Measurements from ENCODE around the gene FAM89A. TPM values are rescaled to one million over a fixed set of nuclear protein-coding genes. Genes with fewer than 3 reads are reported as not detected.

Gene FAM89A
- polyA plus RNA-seq, 1 of the 3 experiments (the other 2 are of a cell fraction): 2.7 TPM

DNA sequence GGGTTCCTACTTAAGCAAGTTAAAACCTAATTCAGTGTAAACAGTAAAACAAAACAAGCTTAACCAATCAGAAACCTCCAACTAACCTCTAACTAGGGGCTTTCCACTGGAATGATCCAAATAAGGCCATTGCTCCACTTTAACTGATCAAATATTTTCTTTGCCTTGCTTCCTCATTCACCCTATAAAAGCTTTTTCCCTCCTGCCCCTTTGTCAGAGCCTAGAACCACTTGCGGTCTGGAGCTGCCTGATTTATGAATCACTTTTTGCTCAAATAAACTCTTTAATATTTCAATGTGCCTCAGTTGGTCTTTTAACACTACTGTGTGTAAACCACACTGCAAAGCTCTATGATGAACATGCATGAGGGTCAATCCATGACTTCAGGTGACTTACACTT lies 4.5 kb upstream of the FAM89A start:
- no peaks in the 10 kb centered on the region for H3F3A ChIP-seq (replicated peaks; ENCODE audit: insufficient read depth)
- H3K79me2 ChIP-seq (ENCODE audit: insufficient read depth): no peaks in the 10 kb centered on the region
- ChIA-PET POLR2A (no interaction called here), CTCF (interaction anchor here (1.0 to 1.4 kb wide), 2 partner anchors 9 to 19 kb away, joined by 3 read pairs; no protein-coding TSS in a partner anchor)
- H3K27ac ChIP-seq (ENCODE audit: low read depth in 2 of 2, low read length in 1 of 2): no peak overlapping the region
- H3K4me1 ChIP-seq (ENCODE audit: control insufficient read depth in 1 of 2, insufficient read depth in 2 of 2, low read depth in 1 of 2, low read length in 1 of 2): peaks cover 0 to 2% of the 10 kb centered on the region in 2 experiments; a peak in 1 of 4 replicates
- H3K27me3 ChIP-seq (ENCODE audit: insufficient read depth): peaks cover 7% of the 10 kb centered on the region
- H3K4me2 ChIP-seq: no peak overlapping the region
- H3K4me3 ChIP-seq (ENCODE audit: low read depth in 2 of 2, low read length in 1 of 2): no peak overlapping the region
- no peak overlapping the region for H3K9ac ChIP-seq
- H4K20me1 ChIP-seq (ENCODE audit: insufficient read depth): no peaks in the 10 kb centered on the region
- no peak overlapping the region for H2AFZ ChIP-seq (ENCODE audit: low read depth)
- no peaks in the 10 kb centered on the region for H3K9me3 ChIP-seq
- DNase-seq: no peak
- H3K36me3 ChIP-seq (replicated peaks in 1 of 2; ENCODE audit: control insufficient read depth in 1 of 2, insufficient read depth in 2 of 2, low read length in 1 of 2): no peaks in the 10 kb centered on the region
- no peaks in the 10 kb centered on the region for H3K9me2 ChIP-seq
- 38% methylated on average over 1 of the region's 1 CpG for WGBS (ENCODE audit: low lambda C conversion rate)
- no peak for TF ChIP-seq TCF12 (IDR thresholded peaks at IDR 0.05)
- TF ChIP-seq, protein P1, sequence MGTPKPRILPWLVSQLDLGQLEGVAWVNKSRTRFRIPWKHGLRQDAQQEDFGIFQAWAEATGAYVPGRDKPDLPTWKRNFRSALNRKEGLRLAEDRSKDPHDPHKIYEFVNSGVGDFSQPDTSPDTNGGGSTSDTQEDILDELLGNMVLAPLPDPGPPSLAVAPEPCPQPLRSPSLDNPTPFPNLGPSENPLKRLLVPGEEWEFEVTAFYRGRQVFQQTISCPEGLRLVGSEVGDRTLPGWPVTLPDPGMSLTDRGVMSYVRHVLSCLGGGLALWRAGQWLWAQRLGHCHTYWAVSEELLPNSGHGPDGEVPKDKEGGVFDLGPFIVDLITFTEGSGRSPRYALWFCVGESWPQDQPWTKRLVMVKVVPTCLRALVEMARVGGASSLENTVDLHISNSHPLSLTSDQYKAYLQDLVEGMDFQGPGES (IDR thresholded peaks at IDR 0.05; ENCODE audit: low read depth, low read length): no peak
- TF ChIP-seq, protein P2, sequence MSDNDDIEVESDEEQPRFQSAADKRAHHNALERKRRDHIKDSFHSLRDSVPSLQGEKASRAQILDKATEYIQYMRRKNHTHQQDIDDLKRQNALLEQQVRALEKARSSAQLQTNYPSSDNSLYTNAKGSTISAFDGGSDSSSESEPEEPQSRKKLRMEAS (IDR thresholded peaks at IDR 0.05; ENCODE audit: low read depth): no peak
- no peak for TF ChIP-seq CHD2 (IDR thresholded peaks at IDR 0.05; ENCODE audit: low read length, partially characterized antibody)
- no peak for TF ChIP-seq RAD21 (IDR thresholded peaks at IDR 0.05; ENCODE audit: low read length)
- TF ChIP-seq SIN3A (IDR thresholded peaks at IDR 0.05; ENCODE audit: borderline replicate concordance, low read depth, low read length): no peak
- no peak for TF ChIP-seq TEAD4 (IDR thresholded peaks at IDR 0.05; ENCODE audit: borderline replicate concordance, insufficient read depth)
- TF ChIP-seq, protein P3, sequence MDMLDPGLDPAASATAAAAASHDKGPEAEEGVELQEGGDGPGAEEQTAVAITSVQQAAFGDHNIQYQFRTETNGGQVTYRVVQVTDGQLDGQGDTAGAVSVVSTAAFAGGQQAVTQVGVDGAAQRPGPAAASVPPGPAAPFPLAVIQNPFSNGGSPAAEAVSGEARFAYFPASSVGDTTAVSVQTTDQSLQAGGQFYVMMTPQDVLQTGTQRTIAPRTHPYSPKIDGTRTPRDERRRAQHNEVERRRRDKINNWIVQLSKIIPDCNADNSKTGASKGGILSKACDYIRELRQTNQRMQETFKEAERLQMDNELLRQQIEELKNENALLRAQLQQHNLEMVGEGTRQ (IDR thresholded peaks at IDR 0.05; ENCODE audit: borderline replicate concordance, low read depth, low read length): no peak
- TF ChIP-seq SMC3 (IDR thresholded peaks at IDR 0.05; ENCODE audit: low read depth, low read length): no peak
- TF ChIP-seq, protein P4, sequence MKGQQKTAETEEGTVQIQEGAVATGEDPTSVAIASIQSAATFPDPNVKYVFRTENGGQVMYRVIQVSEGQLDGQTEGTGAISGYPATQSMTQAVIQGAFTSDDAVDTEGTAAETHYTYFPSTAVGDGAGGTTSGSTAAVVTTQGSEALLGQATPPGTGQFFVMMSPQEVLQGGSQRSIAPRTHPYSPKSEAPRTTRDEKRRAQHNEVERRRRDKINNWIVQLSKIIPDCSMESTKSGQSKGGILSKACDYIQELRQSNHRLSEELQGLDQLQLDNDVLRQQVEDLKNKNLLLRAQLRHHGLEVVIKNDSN (IDR thresholded peaks at IDR 0.05; ENCODE audit: borderline replicate concordance, low read depth): no peak
- no peak for TF ChIP-seq NRF1 (IDR thresholded peaks at IDR 0.05; ENCODE audit: low read depth, low read length)
- no peak for TF ChIP-seq NFIC (IDR thresholded peaks at IDR 0.05; ENCODE audit: borderline replicate concordance)
- TF ChIP-seq GATA2 (CRISPR knock-in tag; IDR thresholded peaks at IDR 0.05): no peak
- TF ChIP-seq, protein P5, sequence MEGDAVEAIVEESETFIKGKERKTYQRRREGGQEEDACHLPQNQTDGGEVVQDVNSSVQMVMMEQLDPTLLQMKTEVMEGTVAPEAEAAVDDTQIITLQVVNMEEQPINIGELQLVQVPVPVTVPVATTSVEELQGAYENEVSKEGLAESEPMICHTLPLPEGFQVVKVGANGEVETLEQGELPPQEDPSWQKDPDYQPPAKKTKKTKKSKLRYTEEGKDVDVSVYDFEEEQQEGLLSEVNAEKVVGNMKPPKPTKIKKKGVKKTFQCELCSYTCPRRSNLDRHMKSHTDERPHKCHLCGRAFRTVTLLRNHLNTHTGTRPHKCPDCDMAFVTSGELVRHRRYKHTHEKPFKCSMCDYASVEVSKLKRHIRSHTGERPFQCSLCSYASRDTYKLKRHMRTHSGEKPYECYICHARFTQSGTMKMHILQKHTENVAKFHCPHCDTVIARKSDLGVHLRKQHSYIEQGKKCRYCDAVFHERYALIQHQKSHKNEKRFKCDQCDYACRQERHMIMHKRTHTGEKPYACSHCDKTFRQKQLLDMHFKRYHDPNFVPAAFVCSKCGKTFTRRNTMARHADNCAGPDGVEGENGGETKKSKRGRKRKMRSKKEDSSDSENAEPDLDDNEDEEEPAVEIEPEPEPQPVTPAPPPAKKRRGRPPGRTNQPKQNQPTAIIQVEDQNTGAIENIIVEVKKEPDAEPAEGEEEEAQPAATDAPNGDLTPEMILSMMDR (IDR thresholded peaks at IDR 0.05): no peak
- TF ChIP-seq POLR2AphosphoS5 (IDR thresholded peaks at IDR 0.05; ENCODE audit: low read depth, low read length): no peak
- TF ChIP-seq GABPA (IDR thresholded peaks at IDR 0.05; ENCODE audit: low read depth): no peak
- no peak for TF ChIP-seq RCOR1 (IDR thresholded peaks at IDR 0.05; ENCODE audit: low read length)
